Ovary (tissue), 9 donors: Measurements from ENCODE around the gene WBP1. TPM values are rescaled to one million over a fixed set of nuclear protein-coding genes. Genes with fewer than 3 reads are reported as not detected.

Source experiments
- DNase-seq, 5 donors: peaks; one replicate each; pipeline ENCODE4 v3.0.0-alpha.2; 2019 to 2020
- H3K27ac ChIP-seq, 2 donors: fragments of 200-600 bp; one replicate each; pipeline versions ENCODE4 v1.5.1 to v1.8.0; 2019 to 2022
- H3K27me3 ChIP-seq: fragments of 200-600 bp; one replicate; pipeline ENCODE4 v1.8.0; 2022
- H3K36me3 ChIP-seq: fragments of 200-600 bp; sonication (generic); one replicate; pipeline ENCODE4 v1.5.1; 2019
- H3K4me1 ChIP-seq: one replicate; pipeline ENCODE4 v1.8.1; 2013; ENCODE audit warnings: mild to moderate bottlenecking, moderate library complexity; ENCODE audit not compliant: insufficient read depth
- H3K4me3 ChIP-seq: fragments of 200-600 bp; sonication (generic); one replicate; pipeline ENCODE4 v1.5.1; 2017
- H3K9me3 ChIP-seq, 2 donors: fragments of 200-600 bp in 1 of 2; sonication (generic) in 1 of 2; one replicate each; pipeline versions ENCODE4 v1.5.1 to v1.8.1; 2013 to 2019; ENCODE audit warnings: mild to moderate bottlenecking in 1 of 2, moderate library complexity in 1 of 2
- EP300 ChIP-seq: sonication (generic); formaldehyde crosslinking; IDR thresholded peaks from one replicate; pipeline ENCODE4 v1.6.1; 2017; ENCODE audit warnings: antibody characterized with exemption
- POLR2A ChIP-seq: fragments of 450-650 bp; IDR thresholded peaks from one replicate; pipeline ENCODE4 v1.6.1; 2017; ENCODE audit warnings: antibody characterized with exemption, mild to moderate bottlenecking, moderate library complexity
- WGBS, 3 donors: extraction: QIAGEN DNeasy Blood & Tissue Kit in 1 of 3; methylation state at CpG; one replicate each; pipeline versions ENCODE4 v1.1.5 to v1.1.7; 2013 to 2017; 5-methylcytosine and 5-hydroxymethylcytosine counted together
- intact Hi-C, 4 donors: fragments of 100-400 bp; cut with DNase I; formaldehyde crosslinking; loops; one replicate each; pipeline versions ENCODE4 v1.11.0 to v1.15.1; 2022 to 2023
- polyA plus RNA-seq, 2 donors: library from polyadenylated mRNA; stranded (reverse); fragments of 200-250 nt in 1 of 2; fragments of 350-450 nt in 1 of 2; fragmentation: Illumina TruSeq in 1 of 2; extraction: RNeasy Lipid Tissue Mini Kit (QIAGEN cat#74804) in 1 of 2; gene quantifications; one replicate each; pipeline ENCODE4 v1.2.3, GENCODE V29; 2013 to 2014
- total RNA-seq, 7 donors: library from RNA; depleted of rRNA in 2 of 7; stranded (reverse); fragments of >200 nt in 2 of 7; fragmentation: NEBNext Ultra II Directional in 3 of 7; extraction: Animal tissue kit (Norgen Biotek cat#: 25700) in 3 of 7; gene quantifications; one replicate each; pipeline versions ENCODE4 v1.1.0 to v1.2.4, GENCODE V29; 2016 to 2023
- TF ChIP-seq, protein P1 (sequence below), 3 donors: fragments of 450-650 bp in 2 of 3; fragments of 200-600 bp in 1 of 3; IDR thresholded peaks; one replicate each; pipeline versions ENCODE4 v1.5.1 to v1.8.0; 2016 to 2022; ENCODE audit warnings: antibody characterized with exemption in 3 of 3, mild to moderate bottlenecking in 1 of 3
- donor health status: DM: no; HTN: no; CAD: no; lungs with moderate emphysema.
- donor health status: DM: no; HTN: no; CAD: no.
- donor health status: Bipolar disorder and iron deficiency.
- donor health status: DM: yes; HTN: yes; CAD: no.
- donor health status: DM: no; HTN: no; CAD: no.
- donor health status: DM: yes; HTN: yes; CAD: no.

Gene WBP1
- total and polyA plus RNA-seq, 9 donors, result 52.4 to 114 (median 73.3) TPM

DNA sequence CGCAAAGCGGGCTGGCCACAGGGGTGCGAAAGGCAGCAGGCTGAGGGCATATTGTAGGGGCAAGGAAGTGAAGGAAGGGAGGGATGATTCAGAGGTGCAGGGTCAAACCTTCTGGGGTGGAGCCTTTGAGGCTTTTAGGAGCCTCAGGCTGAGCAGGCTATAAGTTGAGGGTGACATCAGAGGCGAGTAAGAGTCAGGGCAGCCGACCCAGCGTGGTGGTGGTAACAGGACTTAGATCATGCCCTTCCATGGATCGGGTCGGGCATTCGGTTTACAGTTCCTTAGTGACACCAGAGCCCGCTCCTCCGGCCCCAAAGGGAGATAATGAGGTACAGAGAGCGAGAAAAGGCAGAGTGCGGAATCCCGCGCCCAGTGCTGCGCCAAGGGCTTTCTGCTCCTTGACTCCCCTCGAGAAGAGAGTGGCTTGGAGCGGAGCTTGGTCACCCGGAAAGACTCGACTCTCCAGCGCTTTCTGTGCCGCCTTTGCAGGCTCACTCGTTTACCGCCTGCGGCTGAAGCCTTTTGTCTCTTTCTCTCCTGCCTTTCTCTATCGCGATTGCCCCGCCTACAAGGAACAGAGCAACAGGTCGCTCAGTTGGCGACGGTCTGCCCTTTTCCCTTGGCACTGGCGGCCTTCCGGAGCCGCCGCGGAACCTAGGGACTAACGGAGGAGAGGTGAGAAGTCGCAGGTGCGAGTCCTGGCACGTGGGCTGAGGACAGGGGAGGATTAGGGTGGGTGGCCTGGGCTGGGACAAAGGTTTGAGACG lies 40.4 kb downstream of the WBP1 start:
- TF ChIP-seq, protein P1, sequence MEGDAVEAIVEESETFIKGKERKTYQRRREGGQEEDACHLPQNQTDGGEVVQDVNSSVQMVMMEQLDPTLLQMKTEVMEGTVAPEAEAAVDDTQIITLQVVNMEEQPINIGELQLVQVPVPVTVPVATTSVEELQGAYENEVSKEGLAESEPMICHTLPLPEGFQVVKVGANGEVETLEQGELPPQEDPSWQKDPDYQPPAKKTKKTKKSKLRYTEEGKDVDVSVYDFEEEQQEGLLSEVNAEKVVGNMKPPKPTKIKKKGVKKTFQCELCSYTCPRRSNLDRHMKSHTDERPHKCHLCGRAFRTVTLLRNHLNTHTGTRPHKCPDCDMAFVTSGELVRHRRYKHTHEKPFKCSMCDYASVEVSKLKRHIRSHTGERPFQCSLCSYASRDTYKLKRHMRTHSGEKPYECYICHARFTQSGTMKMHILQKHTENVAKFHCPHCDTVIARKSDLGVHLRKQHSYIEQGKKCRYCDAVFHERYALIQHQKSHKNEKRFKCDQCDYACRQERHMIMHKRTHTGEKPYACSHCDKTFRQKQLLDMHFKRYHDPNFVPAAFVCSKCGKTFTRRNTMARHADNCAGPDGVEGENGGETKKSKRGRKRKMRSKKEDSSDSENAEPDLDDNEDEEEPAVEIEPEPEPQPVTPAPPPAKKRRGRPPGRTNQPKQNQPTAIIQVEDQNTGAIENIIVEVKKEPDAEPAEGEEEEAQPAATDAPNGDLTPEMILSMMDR (IDR thresholded peaks at IDR 0.05), result no peak
- TF ChIP-seq POLR2A (no peak), EP300 (no peak)
- H3K27me3 ChIP-seq, result no peaks in the 10 kb centered on the region
- no peak overlapping the region for H3K4me3 ChIP-seq
- H3K36me3 ChIP-seq, result no peaks in the 10 kb centered on the region
- 1 to 2% (median 2%) methylated on average over 41 of the region's 41 CpGs for WGBS, 3 donors
- H3K9me3 ChIP-seq, result no peaks in the 10 kb centered on the region
- peaks cover 2% of the 10 kb centered on the region for H3K4me1 ChIP-seq
- no peak for DNase-seq
- intact Hi-C loops, result no loop called here
- H3K27ac ChIP-seq, result no peak overlapping the region

DNA sequence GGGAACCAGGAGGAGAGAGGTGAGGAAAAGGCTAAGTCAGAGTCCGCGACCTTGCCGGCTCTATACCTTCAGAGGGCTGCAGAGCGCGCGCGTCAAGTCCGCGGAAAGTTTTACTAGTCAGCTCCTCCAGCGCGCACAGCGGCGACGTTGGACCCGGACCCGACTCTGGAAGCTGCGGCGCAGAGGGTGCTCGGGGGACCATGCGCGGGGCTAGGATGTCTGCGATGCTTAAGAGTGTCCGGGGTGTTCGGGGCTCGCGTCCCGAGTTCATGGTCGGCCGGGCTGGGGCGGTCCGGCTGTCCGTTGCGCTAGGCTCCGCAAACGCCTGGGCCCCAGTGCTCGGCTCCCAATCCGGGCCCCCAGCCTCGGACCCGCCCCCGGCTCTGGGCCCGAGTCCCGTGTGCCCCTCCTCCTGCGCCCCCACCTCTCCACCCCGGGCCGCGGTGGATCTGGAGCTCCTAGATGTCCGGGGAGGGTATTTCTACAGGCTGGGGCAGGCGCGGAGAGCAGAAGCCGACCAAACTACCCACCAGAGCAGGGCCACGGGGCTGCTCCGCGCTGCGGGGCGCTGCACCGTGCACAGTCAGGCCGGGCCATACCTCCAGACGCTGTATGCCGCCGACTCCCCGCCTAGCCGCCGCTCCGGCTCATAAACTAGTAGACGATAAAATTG lies 41.2 kb downstream of the WBP1 start, which contains the start of gene LBX2:
Gene LBX2, minus strand, starts transcription at position 337 of the 673 bp plus-strand sequence. Its CDS starts 66 bp downstream, at position 271.
- Histone ChIP-seq H3K36me3 (no peaks in the 10 kb centered on the region), H3K27me3 (no peaks in the 10 kb centered on the region), H3K4me3 (no peak within 1 kb of the TSS), H3K4me1 (peaks cover 2% of the 10 kb centered on the region), H3K9me3 (no peaks in the 10 kb centered on the region), H3K27ac (no peak within 1 kb of the TSS)
- TF ChIP-seq POLR2A (no peak), EP300 (no peak)
- 2 to 4% (median 3%) methylated on average over 65 of the region's 65 CpGs for WGBS, 3 donors
- intact Hi-C loops, result no loop called here
- DNase-seq, result no peak

GRCh38 chr2:74499940-74500577 lies 41.8 kb downstream of the WBP1 start:
- WGBS, 3 donors, result 43 to 54% (median 46%) methylated on average over 15 of the region's 15 CpGs
- no peaks in the 10 kb centered on the region for H3K27me3 ChIP-seq
- no peaks in the 10 kb centered on the region for H3K9me3 ChIP-seq
- H3K27ac ChIP-seq, result no peak overlapping the region
- no peak for DNase-seq
- H3K4me1 ChIP-seq, result peaks cover 2% of the 10 kb centered on the region
- TF ChIP-seq, protein P1 (IDR thresholded peaks at IDR 0.05), result no peak
- TF ChIP-seq POLR2A (no peak), EP300 (no peak)
- H3K4me3 ChIP-seq, result no peak overlapping the region
- intact Hi-C loops, result loop anchor here in 1 of 4 donors (10.0 kb wide), 1 partner anchor 85 kb away; no protein-coding TSS in a partner anchor
- H3K36me3 ChIP-seq, result no peaks in the 10 kb centered on the region

- TF ChIP-seq EP300, result no peak
- no peak for TF ChIP-seq POLR2A
- TF ChIP-seq, protein P1 (IDR thresholded peaks at IDR 0.05), result no peak
- H3K4me3 ChIP-seq, result no peak overlapping the region
- no peaks in the 10 kb centered on the region for H3K36me3 ChIP-seq
- no peak for DNase-seq
- intact Hi-C loops, result loop anchor here in 1 of 4 donors (10.0 kb wide), 1 partner anchor 84 kb away; no protein-coding TSS in a partner anchor
- no peak overlapping the region for H3K27ac ChIP-seq
- H3K27me3 ChIP-seq, result no peaks in the 10 kb centered on the region
- H3K9me3 ChIP-seq, result no peaks in the 10 kb centered on the region
- H3K4me1 ChIP-seq, result peaks cover 2% of the 10 kb centered on the region
Measured at GRCh38 chr2:74500578-74500946, 42.3 kb downstream of the WBP1 start.
